NB4 (cell line): Measurements from ENCODE around the gene WDR36.

Experiments used
- MAX ChIP-seq: IDR thresholded peaks from 2 replicates; pipeline ENCODE4 v1.6.1; 2011; ENCODE audit warnings: low read depth, low read length
- POLR2A ChIP-seq: IDR thresholded peaks from 2 replicates; pipeline ENCODE4 v1.6.1; 2011; ENCODE audit warnings: mild to moderate bottlenecking; ENCODE audit not compliant: insufficient read length; ENCODE audit errors: extremely low read depth

GRCh38 chr5:111115229-111115628 is 23.1 kb downstream of the WDR36 start:
- no peak for TF ChIP-seq MAX
- TF ChIP-seq POLR2A = no peak
